Measurements from ENCODE around the gene TRIM8. TPM values are rescaled to one million over a fixed set of nuclear protein-coding genes. Genes with fewer than 3 reads are reported as not detected.

Gene TRIM8
- total RNA-seq, 2 experiments from 2014 or later, result 80.9 to 81.6 TPM

GRCh38 chr10:102657984-102658724 is 13.9 kb downstream of the TRIM8 start:
- ATAC-seq (ENCODE audit: poor library complexity) (no peak), DNase-seq (peak in 2 of 14 experiments; percentile 15 to 34)
- no peaks in the 10 kb centered on the region for H3K27me3 ChIP-seq (ENCODE audit: control insufficient read depth in 1 of 2, insufficient read depth in 2 of 2, low read length in 2 of 2)
- ChIA-PET POLR2A (interaction anchor here (0.9 to 10.1 kb wide), 5 partner anchors 10 to 56 kb away, joined by 3 to 121 read pairs (median 6); partner anchors contain the start of genes ARL3, SFXN2 and TRIM8), CTCF (interaction anchor here (0.7 to 2.0 kb wide), 2 partner anchors 14 to 17 kb away, joined by 3 to 5 read pairs; partner anchors contain the start of gene TRIM8)
- H3K36me3 Mint-ChIP-seq (ENCODE audit: low read depth), result peaks cover 55% of the 10 kb centered on the region
- H3K4me3 ChIP-seq (ENCODE audit: low read length), result no peak overlapping the region
- H3K4me1 Mint-ChIP-seq (ENCODE audit: low read depth), result peaks cover 54% of the 10 kb centered on the region
- no peaks in the 10 kb centered on the region for H3K9me3 ChIP-seq (ENCODE audit: control insufficient read depth in 1 of 2, insufficient read depth in 1 of 2, low read length in 2 of 2)
- peaks cover 55% of the 10 kb centered on the region for H3K4me1 ChIP-seq (ENCODE audit: insufficient read depth, low read length)
- peak overlapping the region; percentile 82 for H3K27ac Mint-ChIP-seq
- H3K36me3 ChIP-seq (ENCODE audit: insufficient read depth, low read length), result peaks cover 48% of the 10 kb centered on the region
- no peaks in the 10 kb centered on the region for H3K9me3 Mint-ChIP-seq
- H3K27ac ChIP-seq (ENCODE audit: low read depth in 1 of 2, low read length in 2 of 2), result peak overlapping the region; percentile 41 to 50
- no peaks in the 10 kb centered on the region for H3K27me3 Mint-ChIP-seq
- H3K4me3 Mint-ChIP-seq, result peak overlapping the region; percentile 51
- intact Hi-C loops (cut with DNase I, micrococcal nuclease), result no loop called here
- TF ChIP-seq CTCF (IDR thresholded peaks at IDR 0.05), result no peak

GRCh38 chr10:102658802-102659201 is 14.5 kb downstream of the TRIM8 start:
- H3K4me3 ChIP-seq (ENCODE audit: low read length), result no peak overlapping the region
- intact Hi-C loops (cut with DNase I, micrococcal nuclease), result no loop called here
- no peak for TF ChIP-seq CTCF (IDR thresholded peaks at IDR 0.05)
- Mint-ChIP-seq H3K9me3 (no peaks in the 10 kb centered on the region), H3K27me3 (no peaks in the 10 kb centered on the region), H3K4me1 (ENCODE audit: low read depth) (peaks cover 47% of the 10 kb centered on the region), H3K4me3 (peak overlapping the region; percentile 38), H3K36me3 (ENCODE audit: low read depth) (peaks cover 48% of the 10 kb centered on the region), H3K27ac (peak overlapping the region; percentile 82)
- H3K36me3 ChIP-seq (ENCODE audit: insufficient read depth, low read length), result peaks cover 42% of the 10 kb centered on the region
- peak overlapping the region; percentile 41 to 50 for H3K27ac ChIP-seq (ENCODE audit: low read depth in 1 of 2, low read length in 2 of 2)
- POLR2A ChIA-PET, result interaction anchor here (0.9 to 10.1 kb wide), 4 partner anchors 12 to 55 kb away, joined by 3 to 121 read pairs (median 8); partner anchors contain the start of genes ARL3, SFXN2 and TRIM8
- CTCF ChIA-PET, result interaction anchor here (2.0 kb wide), 1 partner anchor 14 kb away, joined by 5 read pairs; the partner anchor contains the start of gene TRIM8
- ATAC-seq (ENCODE audit: poor library complexity) (no peak), DNase-seq (peak in 1 of 14 experiments; percentile 1)
- no peaks in the 10 kb centered on the region for H3K9me3 ChIP-seq (ENCODE audit: control insufficient read depth in 1 of 2, insufficient read depth in 1 of 2, low read length in 2 of 2)
- no peaks in the 10 kb centered on the region for H3K27me3 ChIP-seq (ENCODE audit: control insufficient read depth in 1 of 2, insufficient read depth in 2 of 2, low read length in 2 of 2)
- peaks cover 50% of the 10 kb centered on the region for H3K4me1 ChIP-seq (ENCODE audit: insufficient read depth, low read length)

- peaks cover 28% of the 10 kb centered on the region for H3K36me3 Mint-ChIP-seq (ENCODE audit: low read depth)
- peak overlapping the region; percentile 82 for H3K27ac Mint-ChIP-seq
- ATAC-seq (ENCODE audit: poor library complexity) (peak; percentile 74), DNase-seq (peak in 13 of 14 experiments; percentile 33 to 81 (median 46))
- Histone ChIP-seq H3K4me1 (ENCODE audit: insufficient read depth, low read length) (peaks cover 52% of the 10 kb centered on the region), H3K27me3 (ENCODE audit: control insufficient read depth in 1 of 2, insufficient read depth in 2 of 2, low read length in 2 of 2) (no peaks in the 10 kb centered on the region), H3K36me3 (ENCODE audit: insufficient read depth, low read length) (peaks cover 25% of the 10 kb centered on the region), H3K9me3 (ENCODE audit: control insufficient read depth in 1 of 2, insufficient read depth in 1 of 2, low read length in 2 of 2) (no peaks in the 10 kb centered on the region), H3K4me3 (ENCODE audit: low read length) (peak overlapping the region; percentile 45), H3K27ac (ENCODE audit: low read depth in 1 of 2, low read length in 2 of 2) (peak overlapping the region; percentile 40 to 60)
- ChIA-PET POLR2A (interaction anchor here (1.0 to 10.1 kb wide), 10 partner anchors 8 to 53 kb away, joined by 3 to 121 read pairs (median 4); partner anchors contain the start of genes ARL3, SFXN2 and TRIM8), CTCF (interaction anchor here (1.1 to 2.3 kb wide), 3 partner anchors 9 to 17 kb away, joined by 3 to 12 read pairs (median 9); partner anchors contain the start of gene TRIM8)
- peak overlapping the region; percentile 52 for H3K4me3 Mint-ChIP-seq
- no peaks in the 10 kb centered on the region for H3K27me3 Mint-ChIP-seq
- no peaks in the 10 kb centered on the region for H3K9me3 Mint-ChIP-seq
- TF ChIP-seq CTCF (IDR thresholded peaks at IDR 0.05), result no peak
- intact Hi-C loops (cut with DNase I, micrococcal nuclease), result no loop called here
- peaks cover 40% of the 10 kb centered on the region for H3K4me1 Mint-ChIP-seq (ENCODE audit: low read depth)
Observed at GRCh38 chr10:102660888-102661657, 16.8 kb downstream of the TRIM8 start.

Data from CD4-positive, alpha-beta T cell (primary cell).